Natural killer cell (primary cell): Measurements from ENCODE around the gene SP7. TPM values are rescaled to one million over a fixed set of nuclear protein-coding genes. Genes with fewer than 3 reads are reported as not detected.

Source experiments
- total RNA-seq, 4 donors: library from RNA; stranded (reverse); fragments of 120-200 nt in 1 of 4; gene quantifications; one replicate each; pipeline versions ENCODE4 v1.2.3 to v1.2.4, GENCODE V29; 2013 to 2022

Gene SP7
- total RNA-seq, 3 donors from 2014 or later (not counting 1 experiment from before 2014, with no cell fraction given): 0.07 TPM; not detected in 2

Other genes with a start within 250 kb of the SP7 start
- under 1 TPM in 1 of 3 donors, not detected in 2; 0.61 TPM for gene IGFBP6, start 238.7 kb downstream of the SP7 start, total RNA-seq
- not detected for gene SOAT2, start 232.9 kb downstream of the SP7 start, total RNA-seq
- gene ZNF740, start 155.6 kb downstream of the SP7 start, total RNA-seq: 10 to 100 TPM; 37.1 to 65.9 (median 45.3) TPM
- 10 to 100 TPM; 50.8 to 54.4 (median 53.0) TPM for gene CSAD, start 155.4 kb downstream of the SP7 start, total RNA-seq
- 100 to 1,000 TPM; 329 to 441 (median 439) TPM for gene ITGB7, start 129.1 kb downstream of the SP7 start, total RNA-seq
- 10 to 100 TPM; 24.0 to 30.6 (median 27.5) TPM for gene RARG, start 104.1 kb downstream of the SP7 start, total RNA-seq
- gene ESPL1, start 68.1 kb downstream of the SP7 start, total RNA-seq: 1 to 10 TPM; 1.9 to 5.8 (median 3.1) TPM
- 100 to 1,000 TPM; 365 to 450 (median 439) TPM for gene PFDN5, start 40.8 kb downstream of the SP7 start, total RNA-seq
- 10 to 100 TPM; 22.8 to 30.6 (median 28.1) TPM for gene MYG1, start 36.7 kb downstream of the SP7 start, total RNA-seq
- 10 to 100 TPM; 34.3 to 50.4 (median 45.0) TPM for gene AAAS, start 14.7 kb downstream of the SP7 start, total RNA-seq
- 10 to 100 TPM; 84.6 to 96.3 (median 88.5) TPM for gene SP1, start 43.8 kb upstream of the SP7 start, total RNA-seq
- gene AMHR2, start 87.5 kb upstream of the SP7 start, total RNA-seq: not detected
- gene PRR13, start 105.4 kb upstream of the SP7 start, total RNA-seq: 100 to 1,000 TPM; 214 to 233 (median 231) TPM
- gene PCBP2, start 115.7 kb upstream of the SP7 start, total RNA-seq: 1,000 to 10,000 TPM in 1 of 3 donors, 100 to 1,000 TPM in 2; 910 to 1,083 (median 943) TPM
- gene MAP3K12, start 163.1 kb upstream of the SP7 start, total RNA-seq: 10 to 100 TPM; 15.3 to 21.8 (median 21.8) TPM
- gene TARBP2, start 164.9 kb upstream of the SP7 start, total RNA-seq: 10 to 100 TPM; 23.8 to 35.1 (median 33.7) TPM
- gene NPFF, start 171.1 kb upstream of the SP7 start, total RNA-seq: not detected